Body of pancreas (tissue), 4 donors: Measurements from ENCODE around the gene C1QTNF5. TPM values are rescaled to one million over a fixed set of nuclear protein-coding genes. Genes with fewer than 3 reads are reported as not detected.
A peak's percentile ranks its signal among the peaks of the same experiment; 100 is the strongest.

Experiments used
- ATAC-seq: fragments of 150-250 bp; one replicate; pipeline ENCODE4 v1.9.1; 2016
- DNase-seq, 4 donors: peaks; one replicate each; pipeline ENCODE4 v3.0.0-alpha.2; 2019
- H3K27ac ChIP-seq, 4 donors: fragments of 200-600 bp; sonication (generic); 1 replicate in 3 of 4; 2 replicates in 1 of 4; pipeline versions ENCODE4 v1.5.1 to v1.6.1; 2016 to 2019; ENCODE audit warnings: mild to moderate bottlenecking in 1 of 4, mixed read lengths in 1 of 4, moderate library complexity in 1 of 4
- H3K27me3 ChIP-seq, 2 donors: fragments of 200-600 bp; sonication (generic); one replicate each; pipeline ENCODE4 v1.6.0; 2016; ENCODE audit warnings: mild to moderate bottlenecking in 1 of 2
- H3K36me3 ChIP-seq, 2 donors: fragments of 200-600 bp; sonication (generic); replicated peaks in 1 of 2; 2 replicates each; pipeline ENCODE4 v1.5.1; 2016; ENCODE audit warnings: low read depth in 2 of 2; ENCODE audit not compliant: insufficient read depth in 1 of 2
- H3K4me1 ChIP-seq: fragments of 200-600 bp; sonication (generic); one replicate; pipeline ENCODE4 v1.6.0; 2016
- H3K4me3 ChIP-seq, 2 donors: fragments of 200-600 bp; sonication (generic); 1 replicate in 1 of 2; 2 replicates in 1 of 2; pipeline ENCODE4 v1.5.1; 2016 to 2019
- H3K9me3 ChIP-seq, 3 donors: fragments of 200-600 bp; sonication (generic); 1 replicate in 2 of 3; 2 replicates in 1 of 3; pipeline ENCODE4 v1.5.1; 2016
- CTCF ChIP-seq, 7 experiments: fragments of 450-650 bp in 4 of 7; fragments of 200-600 bp in 3 of 7; sonication (generic) in 3 of 7; IDR thresholded peaks; one replicate each; pipeline ENCODE4 v1.5.1; 2016 to 2019; ENCODE audit warnings: antibody characterized with exemption in 7 of 7
- POLR2A ChIP-seq, 3 donors: fragments of 450-650 bp; IDR thresholded peaks; one replicate each; pipeline ENCODE4 v1.6.1; 2016; ENCODE audit warnings: antibody characterized with exemption in 3 of 3, mild to moderate bottlenecking in 2 of 3
- WGBS, 2 donors: methylation state at CpG; one replicate each; pipeline ENCODE4 v1.1.5; 2017; 5-methylcytosine and 5-hydroxymethylcytosine counted together
- intact Hi-C: fragments of 100-400 bp; cut with DNase I; formaldehyde crosslinking; loops from one replicate; pipeline ENCODE4 v1.15.1; 2023
- total RNA-seq, 2 donors: library from RNA; depleted of rRNA; stranded (reverse); fragments of >200 nt; gene quantifications; one replicate each; pipeline ENCODE4 v1.1.0, GENCODE V29; 2016

C1QTNF5 gene
- total RNA-seq, 2 donors from 2014 or later: 28.8 to 54.1 TPM

- H3K36me3 ChIP-seq: no peaks in the 10 kb centered on the region
- H3K4me1 ChIP-seq: peaks cover 96% of the 10 kb centered on the region
- 73 to 86% methylated on average over 13 to 24 of the region's 26 CpGs for WGBS, 2 donors
- DNase-seq: no peak
- TF ChIP-seq CTCF (IDR thresholded peaks at IDR 0.05): no peak
- no peak for TF ChIP-seq POLR2A (IDR thresholded peaks at IDR 0.05)
- H3K27ac ChIP-seq: peak overlapping the region in 2 of 4 donors; percentile 6 to 89
- no peaks in the 10 kb centered on the region for H3K27me3 ChIP-seq
- intact Hi-C loops: loop anchor here (10.0 kb wide), 1 partner anchor 168 kb away; the partner anchor contains the start of gene CBL
- no peak overlapping the region for H3K4me3 ChIP-seq
- H3K9me3 ChIP-seq: no peaks in the 10 kb centered on the region
- ATAC-seq: no peak
Observed at GRCh38 chr11:119372260-119373058, 31.8 kb upstream of the C1QTNF5 start.

GRCh38 chr11:119371778-119372182 lies 31.1 kb upstream of the C1QTNF5 start:
- Histone ChIP-seq H3K27ac (peak overlapping the region in 3 of 4 donors; percentile 29 to 89 (median 83)), H3K9me3 (no peaks in the 10 kb centered on the region), H3K36me3 (no peaks in the 10 kb centered on the region), H3K27me3 (no peaks in the 10 kb centered on the region), H3K4me3 (no peak overlapping the region), H3K4me1 (peaks cover 94% of the 10 kb centered on the region)
- no peak for ATAC-seq
- intact Hi-C loops: loop anchor here (10.0 kb wide), 1 partner anchor 167 kb away; the partner anchor contains the start of gene CBL
- peak in 2 of 4 donors; percentile 44 to 45 for DNase-seq
- 43 to 46% methylated on average over 8 of the region's 8 CpGs for WGBS, 2 donors
- peak in 5 of 7 experiments; percentile 6 to 38 (median 32) for TF ChIP-seq CTCF (IDR thresholded peaks at IDR 0.05)
- TF ChIP-seq POLR2A (IDR thresholded peaks at IDR 0.05): no peak

- Histone ChIP-seq H3K4me3 (no peak overlapping the region), H3K9me3 (no peaks in the 10 kb centered on the region), H3K36me3 (no peaks in the 10 kb centered on the region), H3K27ac (peak overlapping the region in 3 of 4 donors; percentile 29 to 89 (median 83)), H3K27me3 (no peaks in the 10 kb centered on the region), H3K4me1 (peaks cover 89% of the 10 kb centered on the region)
- WGBS, 2 donors: 70 to 80% methylated on average over 4 to 8 of the region's 8 CpGs
- intact Hi-C loops: loop anchor here (10.0 kb wide), 1 partner anchor 166 kb away; the partner anchor contains the start of gene CBL
- DNase-seq: no peak
- TF ChIP-seq CTCF (IDR thresholded peaks at IDR 0.05): no peak
- no peak for TF ChIP-seq POLR2A (IDR thresholded peaks at IDR 0.05)
- ATAC-seq: no peak
Observed at GRCh38 chr11:119371067-119371601, 30.5 kb upstream of the C1QTNF5 start.

- H3K36me3 ChIP-seq: no peaks in the 10 kb centered on the region
Observed at GRCh38 chr11:119370486-119371046, 29.9 kb upstream of the C1QTNF5 start.

More at GRCh38 chr11:119370486-119371046, 29.9 kb upstream of the C1QTNF5 start:
- TF ChIP-seq POLR2A (IDR thresholded peaks at IDR 0.05) (no peak), CTCF (IDR thresholded peaks at IDR 0.05) (no peak)
- Histone ChIP-seq H3K27me3 (no peaks in the 10 kb centered on the region), H3K4me3 (no peak overlapping the region), H3K9me3 (no peaks in the 10 kb centered on the region), H3K4me1 (peaks cover 84% of the 10 kb centered on the region), H3K27ac (peak overlapping the region in 3 of 4 donors; percentile 51 to 89 (median 83))
- ATAC-seq: no peak
- 28 to 29% methylated on average over 8 of the region's 8 CpGs for WGBS, 2 donors
- intact Hi-C loops: loop anchor here (10.0 kb wide), 1 partner anchor 166 kb away; the partner anchor contains the start of gene CBL
- no peak for DNase-seq
